Measurements from ENCODE around the gene SERINC5. TPM values are rescaled to one million over a fixed set of nuclear protein-coding genes. Genes with fewer than 3 reads are reported as not detected.
A peak's percentile ranks its signal among the peaks of the same experiment; 100 is the strongest.

Gene SERINC5
- total RNA-seq, 2 experiments from 2014 or later = 32.4 to 33.1 TPM

GRCh38 chr5:80191397-80191796 is 64.5 kb downstream of the SERINC5 start:
- ATAC-seq = no peak
- intact Hi-C loops (cut with micrococcal nuclease) = loop anchor here (5.0 kb wide), 3 partner anchors 61 to 99 kb away; no protein-coding TSS in a partner anchor
- ChIA-PET POLR2A (interaction anchor here (1.1 to 3.2 kb wide), 5 partner anchors 8 to 48 kb away, joined by 3 to 16 read pairs (median 9); no protein-coding TSS in a partner anchor), CTCF (interaction anchor here (0.8 to 5.0 kb wide), 6 partner anchors 11 to 108 kb away, joined by 3 to 24 read pairs (median 4); no protein-coding TSS in a partner anchor)
- TF ChIP-seq, protein P1, sequence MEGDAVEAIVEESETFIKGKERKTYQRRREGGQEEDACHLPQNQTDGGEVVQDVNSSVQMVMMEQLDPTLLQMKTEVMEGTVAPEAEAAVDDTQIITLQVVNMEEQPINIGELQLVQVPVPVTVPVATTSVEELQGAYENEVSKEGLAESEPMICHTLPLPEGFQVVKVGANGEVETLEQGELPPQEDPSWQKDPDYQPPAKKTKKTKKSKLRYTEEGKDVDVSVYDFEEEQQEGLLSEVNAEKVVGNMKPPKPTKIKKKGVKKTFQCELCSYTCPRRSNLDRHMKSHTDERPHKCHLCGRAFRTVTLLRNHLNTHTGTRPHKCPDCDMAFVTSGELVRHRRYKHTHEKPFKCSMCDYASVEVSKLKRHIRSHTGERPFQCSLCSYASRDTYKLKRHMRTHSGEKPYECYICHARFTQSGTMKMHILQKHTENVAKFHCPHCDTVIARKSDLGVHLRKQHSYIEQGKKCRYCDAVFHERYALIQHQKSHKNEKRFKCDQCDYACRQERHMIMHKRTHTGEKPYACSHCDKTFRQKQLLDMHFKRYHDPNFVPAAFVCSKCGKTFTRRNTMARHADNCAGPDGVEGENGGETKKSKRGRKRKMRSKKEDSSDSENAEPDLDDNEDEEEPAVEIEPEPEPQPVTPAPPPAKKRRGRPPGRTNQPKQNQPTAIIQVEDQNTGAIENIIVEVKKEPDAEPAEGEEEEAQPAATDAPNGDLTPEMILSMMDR (IDR thresholded peaks at IDR 0.05) = no peak
- H3K4me3 Mint-ChIP-seq = peak overlapping the region; percentile 76
- H3K4me1 Mint-ChIP-seq (ENCODE audit: low read depth) = peaks cover 81% of the 10 kb centered on the region
- H3K27me3 Mint-ChIP-seq = no peaks in the 10 kb centered on the region
- H3K9me3 Mint-ChIP-seq = no peaks in the 10 kb centered on the region
- no peak for DNase-seq
- peaks cover 17% of the 10 kb centered on the region for H3K36me3 Mint-ChIP-seq (ENCODE audit: low read depth)
- H3K27ac Mint-ChIP-seq = peak overlapping the region; percentile 86

GRCh38 chr5:80190960-80191359 is 64.9 kb downstream of the SERINC5 start:
- no peaks in the 10 kb centered on the region for H3K9me3 Mint-ChIP-seq
- TF ChIP-seq, protein P1 (IDR thresholded peaks at IDR 0.05) = no peak
- no peaks in the 10 kb centered on the region for H3K27me3 Mint-ChIP-seq
- H3K36me3 Mint-ChIP-seq (ENCODE audit: low read depth) = peaks cover 14% of the 10 kb centered on the region
- H3K27ac Mint-ChIP-seq = peak overlapping the region; percentile 86
- ATAC-seq (peak; percentile 6), DNase-seq (no peak)
- peak overlapping the region; percentile 76 for H3K4me3 Mint-ChIP-seq
- POLR2A ChIA-PET = interaction anchor here (1.9 kb wide), 1 partner anchor 48 kb away, joined by 5 read pairs; no protein-coding TSS in a partner anchor
- peaks cover 78% of the 10 kb centered on the region for H3K4me1 Mint-ChIP-seq (ENCODE audit: low read depth)
- CTCF ChIA-PET = interaction anchor here (0.8 to 1.3 kb wide), 2 partner anchors 11 to 24 kb away, joined by 4 read pairs; no protein-coding TSS in a partner anchor
- intact Hi-C loops (cut with micrococcal nuclease) = loop anchor here (5.0 kb wide), 3 partner anchors 61 to 99 kb away; no protein-coding TSS in a partner anchor

- ATAC-seq (no peak), DNase-seq (no peak)
- Mint-ChIP-seq H3K4me3 (peak overlapping the region; percentile 76), H3K27ac (peak overlapping the region; percentile 86), H3K27me3 (no peaks in the 10 kb centered on the region), H3K9me3 (no peaks in the 10 kb centered on the region), H3K4me1 (ENCODE audit: low read depth) (peaks cover 81% of the 10 kb centered on the region), H3K36me3 (ENCODE audit: low read depth) (peaks cover 19% of the 10 kb centered on the region)
- intact Hi-C loops (cut with micrococcal nuclease) = loop anchor here (5.0 kb wide), 3 partner anchors 62 to 97 kb away; no protein-coding TSS in a partner anchor
- ChIA-PET CTCF (interaction anchor here (0.8 to 1.5 kb wide), 3 partner anchors 13 to 98 kb away, joined by 3 read pairs; no protein-coding TSS in a partner anchor), POLR2A (interaction anchor here (0.5 to 2.1 kb wide), 8 partner anchors 13 to 374 kb away, joined by 3 to 10 read pairs (median 5); partner anchors contain the start of gene SERINC5)
- TF ChIP-seq, protein P1 (IDR thresholded peaks at IDR 0.05) = no peak
Observed at GRCh38 chr5:80189701-80190100, 66.1 kb downstream of the SERINC5 start.

GRCh38 chr5:80189201-80189600 is 66.6 kb downstream of the SERINC5 start:
- POLR2A ChIA-PET = interaction anchor here (0.5 to 2.1 kb wide), 9 partner anchors 13 to 93 kb away, joined by 3 to 10 read pairs (median 5); partner anchors contain the start of gene SERINC5
- Mint-ChIP-seq H3K9me3 (no peaks in the 10 kb centered on the region), H3K4me1 (ENCODE audit: low read depth) (peaks cover 81% of the 10 kb centered on the region), H3K27me3 (no peaks in the 10 kb centered on the region), H3K4me3 (peak overlapping the region; percentile 76), H3K27ac (peak overlapping the region; percentile 86), H3K36me3 (ENCODE audit: low read depth) (peaks cover 21% of the 10 kb centered on the region)
- CTCF ChIA-PET = interaction anchor here (0.8 to 1.5 kb wide), 3 partner anchors 13 to 97 kb away, joined by 3 read pairs; no protein-coding TSS in a partner anchor
- TF ChIP-seq, protein P1 (IDR thresholded peaks at IDR 0.05) = no peak
- intact Hi-C loops (cut with micrococcal nuclease) = no loop called here
- ATAC-seq (peak; percentile 13), DNase-seq (no peak)

All from activated CD8-positive, alpha-beta T cell treated with anti-CD3 and anti-CD28 coated beads for 36 hours (primary cell).